Cerebellar nuclear complex (tissue), 1 donor: ENCODE results near the gene GRAP2.

Source experiments
- DNase-seq, 2 experiments: peaks; one replicate each; lab custom pipeline; 2025; lab: John Stamatoyannopoulos, UW

GRAP2 gene

GRCh38 chr22:39925909-39926679 lies 25.2 kb downstream of the GRAP2 start:
- no peak for DNase-seq

DNA sequence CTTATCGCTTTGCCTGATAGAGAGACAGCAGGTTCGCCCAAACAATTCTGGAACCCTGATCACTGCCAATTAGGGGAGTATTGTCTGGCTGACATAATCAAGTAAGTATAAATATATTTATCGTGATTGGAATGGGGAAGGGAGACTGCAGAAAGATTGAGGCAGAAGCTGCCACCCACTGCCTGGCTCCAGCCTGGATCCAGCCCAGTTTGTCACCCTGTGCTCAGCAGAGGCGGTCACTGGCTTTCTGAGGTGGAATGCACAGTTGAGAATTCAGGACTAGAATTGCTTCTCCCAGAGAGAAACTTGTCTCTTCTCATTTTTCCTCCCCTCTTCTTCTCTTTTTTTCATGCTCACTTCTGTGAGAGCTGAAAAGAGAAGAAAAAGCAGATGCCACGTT lies 25.9 kb downstream of the GRAP2 start:
- DNase-seq, result no peak

- DNase-seq, result no peak
These were observed 26.7 kb downstream of the GRAP2 start for GRCh38 chr22:39927544-39927943.

- no peak for DNase-seq
These were observed 27.9 kb downstream of the GRAP2 start for GRCh38 chr22:39928536-39929520.

GRCh38 chr22:39931251-39931650 lies 30.4 kb downstream of the GRAP2 start:
- no peak for DNase-seq

DNA sequence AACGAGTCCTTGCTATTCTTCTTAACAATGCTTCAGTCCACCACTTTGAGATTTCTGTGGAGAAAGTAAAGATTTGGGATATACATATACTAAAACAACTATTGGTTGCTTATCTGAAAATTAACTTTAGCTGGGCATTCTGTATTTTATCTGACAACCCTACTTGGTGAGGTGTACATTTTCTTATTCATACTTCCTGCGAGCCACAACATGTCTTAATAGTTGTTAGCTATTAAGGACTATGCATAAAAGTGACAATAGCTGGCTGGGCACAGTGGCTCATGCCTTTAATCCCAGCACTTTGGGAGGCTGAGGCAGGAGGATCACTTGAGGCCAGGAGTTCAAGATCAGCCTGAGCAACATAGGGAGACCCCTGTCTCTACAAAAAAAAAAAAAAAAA lies 31.3 kb downstream of the GRAP2 start:
- no peak for DNase-seq

DNA sequence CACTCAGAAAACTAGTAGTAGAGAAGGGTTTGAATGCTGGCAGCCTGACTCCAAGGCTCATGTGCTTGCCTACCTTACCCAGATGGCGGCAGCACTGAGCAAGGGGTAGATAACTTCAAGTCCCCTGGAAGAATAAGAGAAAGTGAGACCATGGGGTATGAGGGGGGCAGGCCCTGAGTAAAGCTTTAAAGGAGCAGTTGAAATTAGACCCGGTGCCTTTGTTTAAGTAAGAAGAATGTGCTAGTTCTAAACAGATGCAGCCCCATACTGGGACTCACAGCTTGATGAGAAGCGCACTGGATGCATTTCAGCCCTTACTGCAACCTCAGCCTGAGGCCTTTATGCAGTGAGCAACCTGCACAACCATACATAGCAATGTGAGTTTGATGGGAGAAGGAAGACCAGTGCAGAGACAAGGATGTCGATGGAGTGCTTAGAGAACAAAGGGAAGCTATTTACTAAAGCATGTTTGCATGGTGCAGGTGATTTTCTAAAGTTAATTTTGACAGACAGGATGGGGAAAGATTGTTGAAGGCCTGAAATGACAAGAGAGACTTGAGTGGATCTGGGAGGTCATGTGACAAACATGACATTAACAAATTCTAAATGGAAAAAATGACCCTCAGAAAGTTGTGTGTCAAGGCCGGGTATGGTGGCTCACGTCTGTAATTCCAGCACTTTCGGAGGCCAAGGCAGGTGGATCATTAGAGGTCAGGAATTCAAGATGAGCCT lies 32.2 kb downstream of the GRAP2 start:
- no peak for DNase-seq

GRCh38 chr22:39933741-39934140 lies 32.9 kb downstream of the GRAP2 start:
- no peak for DNase-seq

DNA sequence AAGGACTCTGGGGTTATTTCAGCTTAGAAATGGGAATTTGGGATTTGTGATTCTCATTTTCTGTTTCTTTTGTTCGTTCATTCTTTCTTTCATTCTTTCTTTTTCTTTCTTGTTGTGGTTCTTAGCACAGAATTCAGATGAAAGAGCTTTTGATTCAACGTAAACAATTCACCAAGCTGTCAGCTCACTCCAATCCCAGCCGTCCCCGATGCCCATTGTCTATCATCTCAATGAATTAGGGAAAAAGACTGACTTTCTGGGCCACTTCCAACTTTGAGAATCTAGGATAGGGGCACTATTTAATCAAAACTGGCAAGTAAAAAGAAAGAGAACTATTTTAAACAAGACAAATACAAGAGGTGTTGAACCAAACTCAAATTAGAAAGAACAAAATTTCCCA lies 34.2 kb downstream of the GRAP2 start:
- DNase-seq, result no peak

DNA sequence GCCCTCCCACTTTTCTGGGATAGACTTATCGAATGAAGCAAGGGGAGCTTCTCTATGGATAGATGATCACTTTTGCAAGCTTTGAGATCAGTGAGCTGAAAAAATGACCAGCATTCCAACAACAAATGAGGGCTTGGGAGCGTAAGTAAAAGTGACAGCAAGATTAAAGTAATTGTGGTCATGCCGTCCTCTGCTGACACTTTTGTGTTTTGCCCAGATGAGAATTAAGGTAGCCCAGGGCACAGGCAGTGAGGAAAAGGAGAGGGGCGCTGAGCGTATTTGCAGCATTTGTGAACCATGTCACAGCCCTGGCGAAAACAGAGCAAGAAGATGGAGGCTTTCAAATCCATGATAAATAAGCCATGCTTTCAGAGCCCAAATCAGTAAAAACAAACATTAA lies 34.7 kb downstream of the GRAP2 start:
- no peak for DNase-seq

GRCh38 chr22:39936523-39937145 lies 35.8 kb downstream of the GRAP2 start:
- no peak for DNase-seq

GRCh38 chr22:39937906-39938305 lies 37.0 kb downstream of the GRAP2 start:
- no peak for DNase-seq

DNA sequence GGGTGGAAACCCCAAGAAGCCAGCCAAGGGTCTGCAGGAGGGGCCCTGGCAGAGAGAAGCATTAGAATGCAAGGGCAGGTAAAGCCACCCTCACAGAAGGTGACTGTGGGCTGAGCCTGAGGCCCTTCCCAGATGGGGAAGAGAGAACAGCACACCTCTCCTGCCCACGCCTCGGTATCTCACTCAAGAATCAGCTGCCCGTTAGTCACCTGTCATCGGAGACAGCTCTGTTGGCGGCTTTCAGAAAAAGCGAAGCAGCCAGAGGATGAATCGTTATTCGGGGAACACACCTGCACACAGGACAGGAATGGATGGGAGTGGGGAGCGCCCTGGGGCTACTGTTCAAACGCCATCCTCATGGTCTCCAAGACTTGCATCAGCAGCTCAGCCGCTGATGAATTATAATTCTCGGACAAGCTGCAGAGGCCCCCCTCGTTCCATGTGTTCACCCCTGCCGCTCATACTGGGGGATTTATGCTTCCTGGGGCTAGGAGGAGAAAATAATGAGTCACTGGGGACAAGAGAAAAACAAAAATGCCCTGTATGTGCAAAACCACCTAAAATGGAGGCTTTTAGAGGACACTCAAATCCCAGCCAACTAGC lies 37.7 kb downstream of the GRAP2 start:
- no peak for DNase-seq

DNA sequence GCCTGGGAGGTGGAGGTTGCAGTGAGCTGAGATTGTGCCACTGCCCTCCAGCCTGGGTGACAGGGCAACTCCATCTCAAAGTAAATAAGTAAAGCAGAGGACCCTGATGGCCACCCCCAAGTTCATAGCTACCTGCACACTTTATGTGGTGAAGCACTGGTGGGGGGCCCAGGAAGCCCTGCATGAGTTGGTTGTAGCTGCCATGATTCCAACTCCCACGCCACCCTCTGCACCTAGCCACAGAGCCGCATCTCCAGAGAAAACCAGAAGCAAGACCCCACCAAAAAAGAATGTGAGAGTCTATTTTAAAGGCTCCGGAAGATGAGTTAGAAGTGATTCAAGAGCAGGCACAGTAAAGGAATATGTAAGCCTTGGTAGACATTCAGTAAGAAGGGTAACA lies 38.9 kb downstream of the GRAP2 start:
- no peak for DNase-seq

DNA sequence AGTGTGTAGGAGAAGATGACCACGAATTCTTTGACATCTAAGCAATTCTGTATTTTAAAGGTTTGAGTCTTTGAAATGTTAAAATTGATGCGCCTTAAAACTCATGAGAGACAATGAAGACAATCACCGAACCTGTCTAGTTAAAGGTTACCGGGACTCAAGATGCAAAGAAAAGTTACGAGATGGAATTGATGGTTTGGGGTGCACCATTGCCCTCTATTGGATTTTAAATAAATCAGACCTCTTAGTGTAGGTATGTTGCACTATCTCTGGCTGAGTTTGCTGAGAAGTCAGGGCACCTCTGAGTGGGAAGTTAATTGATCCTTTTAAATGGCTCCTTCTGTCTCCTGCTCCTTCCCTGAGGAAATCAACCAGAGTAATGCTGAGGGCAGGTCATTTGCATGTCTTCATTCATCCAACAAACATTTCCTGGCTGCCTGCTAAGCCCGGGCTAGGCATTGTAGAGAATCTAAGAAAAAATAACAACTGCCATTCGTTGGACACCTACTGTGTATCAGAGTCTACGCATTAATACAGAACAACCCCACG lies 39.9 kb downstream of the GRAP2 start:
- no peak for DNase-seq

GRCh38 chr22:39941601-39942000 lies 40.7 kb downstream of the GRAP2 start:
- no peak for DNase-seq

- DNase-seq, result no peak
These were observed 41.8 kb downstream of the GRAP2 start for GRCh38 chr22:39942439-39943230.

- DNase-seq, result no peak
These were observed 42.5 kb downstream of the GRAP2 start for GRCh38 chr22:39943337-39943736.

- no peak for DNase-seq
These were observed 43.3 kb downstream of the GRAP2 start for GRCh38 chr22:39943953-39944872.
